Kidney (tissue), 14 donors: Measurements from ENCODE around the gene PRUNE2. TPM values are rescaled to one million over a fixed set of nuclear protein-coding genes. Genes with fewer than 3 reads are reported as not detected.

Experiments used
- DNase-seq, 5 donors: peaks; one replicate each; pipeline ENCODE4 v3.0.0-alpha.2; 2013 to 2020
- FAIRE-seq: peaks from 2 replicates; lab custom pipeline; 2012; peaks lifted over from hg19 to GRCh38; lab: Jason Lieb, UNC
- H3K27ac ChIP-seq, 2 donors: one replicate each; pipeline ENCODE4 v1.7.0; 2013; ENCODE audit warnings: low read depth in 2 of 2, low read length in 2 of 2, inconsistent platforms in 1 of 2
- H3K27me3 ChIP-seq: one replicate; pipeline ENCODE4 v1.7.1; 2013; ENCODE audit warnings: low read length, inconsistent platforms; ENCODE audit not compliant: control insufficient read depth, insufficient read depth
- H3K36me3 ChIP-seq, 3 donors: one replicate each; pipeline versions ENCODE4 v1.7.0 to v1.7.1; 2013; ENCODE audit warnings: low read length in 3 of 3, control low read depth in 1 of 3, inconsistent platforms in 1 of 3; ENCODE audit not compliant: insufficient read depth in 3 of 3, control insufficient read depth in 2 of 3
- H3K4me1 ChIP-seq, 3 donors: one replicate each; pipeline versions ENCODE4 v1.7.0 to v1.7.1; 2013; ENCODE audit warnings: low read length in 3 of 3, inconsistent platforms in 1 of 3, low read depth in 1 of 3; ENCODE audit not compliant: control insufficient read depth in 2 of 3, insufficient read depth in 2 of 3
- H3K4me3 ChIP-seq, 3 donors: one replicate each; pipeline versions ENCODE4 v1.7.0 to v1.8.1; 2013; ENCODE audit warnings: low read length in 3 of 3, control low read depth in 1 of 3, inconsistent platforms in 1 of 3
- H3K9ac ChIP-seq, 3 donors: one replicate each; pipeline versions ENCODE4 v1.7.0 to v1.7.1; 2013; ENCODE audit warnings: low read length in 3 of 3, control low read depth in 1 of 3, inconsistent platforms in 1 of 3
- H3K9me3 ChIP-seq, 3 donors: one replicate each; pipeline versions ENCODE4 v1.7.0 to v1.7.1; 2013; ENCODE audit warnings: low read length in 3 of 3, control low read depth in 1 of 3, inconsistent platforms in 1 of 3; ENCODE audit not compliant: control insufficient read depth in 2 of 3, insufficient read depth in 1 of 3
- CTCF ChIP-seq: IDR thresholded peaks from 3 replicates; pipeline ENCODE4 v1.5.1; 2012; ENCODE audit warnings: mild to moderate bottlenecking, moderate library complexity, borderline replicate concordance; ENCODE audit not compliant: insufficient read depth; ENCODE audit errors: extremely low read depth
- intact Hi-C: fragments of 100-400 bp; cut with DNase I; formaldehyde crosslinking; loops from one replicate; pipeline ENCODE4 v1.11.1; 2022
- polyA plus RNA-seq: library from polyadenylated mRNA; stranded (reverse); fragments of 350-450 nt; fragmentation: Illumina TruSeq; extraction: RNeasy Lipid Tissue Mini Kit (QIAGEN cat#74804); gene quantifications from one replicate; pipeline ENCODE4 v1.2.3, GENCODE V29; 2014; ENCODE audit warnings: low read depth, low replicate concordance; ENCODE audit not compliant: insufficient read depth
- total RNA-seq: library from RNA; stranded (reverse); fragmentation: NEBNext Ultra II Directional; extraction: Animal tissue kit (Norgen Biotek cat#: 25700); gene quantifications from one replicate; pipeline ENCODE4 v1.2.1, GENCODE V29; 2021
- donor health status: control.
- donor health status: control.
- donor health status: control.
- donor health status: control.
- donor health status: control.
- donor health status: DM: yes; HTN: yes; CAD: no.
- donor health status: Normal renal cell carcinoma (clear cell type).

The PRUNE2 gene
- total and polyA plus RNA-seq, 2 donors from 2014 or later = 12.6 to 65.1 TPM

GRCh38 chr9:76630916-76631315, 275.0 kb downstream of the PRUNE2 start:
- no peak for TF ChIP-seq CTCF
- no peaks in the 10 kb centered on the region for H3K27me3 ChIP-seq
- FAIRE-seq (no peak), DNase-seq (no peak)
- H3K4me3 ChIP-seq = no peak overlapping the region
- H3K27ac ChIP-seq = no peak overlapping the region
- H3K36me3 ChIP-seq = peaks cover 0 to 7% (median 0%) of the 10 kb centered on the region in 3 donors
- H3K4me1 ChIP-seq = no peaks in the 10 kb centered on the region
- intact Hi-C loops = no loop called here
- no peaks in the 10 kb centered on the region for H3K9me3 ChIP-seq
- no peak overlapping the region for H3K9ac ChIP-seq

- Histone ChIP-seq H3K9ac (no peak overlapping the region), H3K27me3 (no peaks in the 10 kb centered on the region), H3K9me3 (no peaks in the 10 kb centered on the region), H3K36me3 (peaks cover 0 to 7% (median 0%) of the 10 kb centered on the region in 3 donors), H3K27ac (no peak overlapping the region), H3K4me3 (no peak overlapping the region), H3K4me1 (no peaks in the 10 kb centered on the region)
- intact Hi-C loops = no loop called here
- FAIRE-seq (no peak), DNase-seq (no peak)
- TF ChIP-seq CTCF = no peak
Measured at GRCh38 chr9:76629205-76629990, 276.5 kb downstream of the PRUNE2 start.

- H3K4me3 ChIP-seq = no peak overlapping the region
- H3K9ac ChIP-seq = no peak overlapping the region
- H3K9me3 ChIP-seq = no peaks in the 10 kb centered on the region
- TF ChIP-seq CTCF = no peak
- H3K27ac ChIP-seq = no peak overlapping the region
- H3K36me3 ChIP-seq = peaks cover 0 to 7% (median 0%) of the 10 kb centered on the region in 3 donors
- no peak for FAIRE-seq
- H3K27me3 ChIP-seq = no peaks in the 10 kb centered on the region
- intact Hi-C loops = no loop called here
- H3K4me1 ChIP-seq = no peaks in the 10 kb centered on the region
- no peak for DNase-seq
Measured at GRCh38 chr9:76628155-76628554, 277.8 kb downstream of the PRUNE2 start.
